Gastrocnemius medialis (tissue), 4 donors: ENCODE results near the gene COPS8. TPM values are rescaled to one million over a fixed set of nuclear protein-coding genes. Genes with fewer than 3 reads are reported as not detected.

Source experiments
- ATAC-seq, 2 donors: fragments of 150-250 bp; one replicate each; pipeline ENCODE4 v1.9.1; 2016
- DNase-seq, 2 donors: peaks; one replicate each; pipeline ENCODE4 v3.0.0-alpha.2; 2019
- H3K27ac ChIP-seq, 4 donors: fragments of 200-600 bp; sonication (generic); 1 replicate in 1 of 4; 2 replicates in 3 of 4; pipeline ENCODE4 v1.5.1; 2016 to 2018; ENCODE audit warnings: mild to moderate bottlenecking in 2 of 4, moderate library complexity in 1 of 4
- H3K27me3 ChIP-seq, 3 donors: fragments of 200-600 bp; sonication (generic) in 2 of 3; 1 replicate in 1 of 3; 2 replicates in 2 of 3; pipeline versions ENCODE4 v1.5.1 to v1.6.0; 2016 to 2019; ENCODE audit warnings: mild to moderate bottlenecking in 1 of 3, moderate library complexity in 1 of 3
- H3K36me3 ChIP-seq, 2 donors: fragments of 200-600 bp; sonication (generic) in 1 of 2; one replicate each; pipeline ENCODE4 v1.5.1; 2017 to 2018
- H3K4me1 ChIP-seq, 2 donors: fragments of 200-600 bp; sonication (generic) in 1 of 2; one replicate each; pipeline ENCODE4 v1.5.1; 2016 to 2017; ENCODE audit warnings: mild to moderate bottlenecking in 2 of 2
- H3K4me3 ChIP-seq, 4 donors: fragments of 200-600 bp; sonication (generic) in 3 of 4; 1 replicate in 1 of 4; 2 replicates in 3 of 4; pipeline ENCODE4 v1.5.1; 2016 to 2019; ENCODE audit warnings: mild to moderate bottlenecking in 2 of 4
- H3K9me3 ChIP-seq, 3 donors: fragments of 200-600 bp; sonication (generic) in 2 of 3; 1 replicate in 1 of 3; 2 replicates in 2 of 3; pipeline ENCODE4 v1.5.1; 2016 to 2019
- POLR2A ChIP-seq, 2 donors: fragments of 450-650 bp; IDR thresholded peaks; one replicate each; pipeline ENCODE4 v1.6.1; 2017; ENCODE audit warnings: antibody characterized with exemption in 2 of 2, mild to moderate bottlenecking in 2 of 2, moderate library complexity in 2 of 2
- in situ Hi-C, 4 donors: fragments of 200-750 bp; cut with MboI; loops; one replicate each; pipeline versions ENCODE4 v1.15.0 to v1.8.0; 2017; ENCODE audit warnings: low sequenced_read_pairs in 4 of 4
- intact Hi-C: fragments of 100-400 bp; cut with DNase I; formaldehyde crosslinking; loops from one replicate; pipeline ENCODE4 v1.15.1; 2023; ENCODE audit warnings: low total_unique reads
- total RNA-seq, 4 donors: library from RNA; depleted of rRNA; stranded (reverse); fragments of >200 nt; gene quantifications; one replicate each; pipeline versions ENCODE4 v1.1.0 to v1.2.3, GENCODE V29; 2016
- TF ChIP-seq, protein P1 (sequence below), 5 experiments: fragments of 450-650 bp in 3 of 5; fragments of 200-600 bp in 2 of 5; sonication (generic) in 2 of 5; IDR thresholded peaks in 4 of 5; conservative IDR thresholded peaks in 1 of 5; 1 replicate in 4 of 5; 2 replicates in 1 of 5; pipeline ENCODE4 v1.5.1; 2016 to 2019; ENCODE audit warnings: antibody characterized with exemption in 5 of 5, mild to moderate bottlenecking in 3 of 5, moderate library complexity in 3 of 5

The COPS8 gene
- total RNA-seq, 4 donors from 2014 or later: 353 to 709 (median 642) TPM

GRCh38 chr2:237053066-237053465 is 32.6 kb upstream of the COPS8 start:
- Histone ChIP-seq H3K9me3 (peaks cover 0 to 2% (median 0%) of the 10 kb centered on the region in 3 donors), H3K4me3 (no peak overlapping the region), H3K27me3 (no peaks in the 10 kb centered on the region), H3K36me3 (no peaks in the 10 kb centered on the region), H3K4me1 (no peaks in the 10 kb centered on the region), H3K27ac (no peak overlapping the region)
- TF ChIP-seq, protein P1, sequence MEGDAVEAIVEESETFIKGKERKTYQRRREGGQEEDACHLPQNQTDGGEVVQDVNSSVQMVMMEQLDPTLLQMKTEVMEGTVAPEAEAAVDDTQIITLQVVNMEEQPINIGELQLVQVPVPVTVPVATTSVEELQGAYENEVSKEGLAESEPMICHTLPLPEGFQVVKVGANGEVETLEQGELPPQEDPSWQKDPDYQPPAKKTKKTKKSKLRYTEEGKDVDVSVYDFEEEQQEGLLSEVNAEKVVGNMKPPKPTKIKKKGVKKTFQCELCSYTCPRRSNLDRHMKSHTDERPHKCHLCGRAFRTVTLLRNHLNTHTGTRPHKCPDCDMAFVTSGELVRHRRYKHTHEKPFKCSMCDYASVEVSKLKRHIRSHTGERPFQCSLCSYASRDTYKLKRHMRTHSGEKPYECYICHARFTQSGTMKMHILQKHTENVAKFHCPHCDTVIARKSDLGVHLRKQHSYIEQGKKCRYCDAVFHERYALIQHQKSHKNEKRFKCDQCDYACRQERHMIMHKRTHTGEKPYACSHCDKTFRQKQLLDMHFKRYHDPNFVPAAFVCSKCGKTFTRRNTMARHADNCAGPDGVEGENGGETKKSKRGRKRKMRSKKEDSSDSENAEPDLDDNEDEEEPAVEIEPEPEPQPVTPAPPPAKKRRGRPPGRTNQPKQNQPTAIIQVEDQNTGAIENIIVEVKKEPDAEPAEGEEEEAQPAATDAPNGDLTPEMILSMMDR (IDR thresholded peaks at IDR 0.05 in 4 of 5, conservative IDR thresholded peaks at IDR 0.05 in 1 of 5): no peak
- TF ChIP-seq POLR2A (IDR thresholded peaks at IDR 0.05): no peak
- no peak for DNase-seq
- no peak for ATAC-seq
- in situ Hi-C loops (loop anchor here (10.0 to 25.0 kb wide), 3 partner anchors 538 to 1291 kb away; no protein-coding TSS in a partner anchor), intact Hi-C loops (no loop called here)

DNA sequence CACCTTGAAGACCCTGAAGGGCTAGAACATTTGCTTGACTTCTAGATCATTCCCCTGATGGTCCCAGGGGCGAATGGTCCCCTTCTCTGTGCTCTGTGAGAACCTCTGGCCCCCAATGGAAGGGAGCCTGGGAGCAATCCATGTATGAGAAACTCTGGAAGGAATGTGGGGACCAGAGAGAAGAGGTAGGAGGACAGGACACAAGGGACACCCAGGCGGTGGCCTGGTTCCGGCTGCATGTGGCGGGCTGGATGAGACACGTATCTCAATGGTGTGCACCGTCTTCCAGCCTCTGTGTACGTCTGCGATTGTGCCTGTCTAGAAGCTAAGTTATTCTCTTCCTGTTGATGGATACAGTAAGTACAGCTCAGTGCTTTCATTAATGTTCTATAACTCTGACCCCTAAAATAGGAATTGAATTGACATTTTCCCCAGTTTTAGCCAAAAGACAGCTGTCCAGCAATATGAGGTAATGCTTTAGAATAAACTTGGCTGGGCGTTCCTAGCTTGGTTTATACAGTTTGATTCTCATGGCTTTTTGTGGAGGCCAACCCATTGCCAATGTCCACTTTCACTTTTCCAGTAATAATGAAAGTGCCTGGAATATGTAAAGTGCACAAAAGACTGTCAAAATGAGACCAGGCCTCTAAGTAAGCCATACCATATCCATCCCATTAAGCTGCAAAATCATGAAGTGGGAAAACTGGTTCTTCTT is 30.1 kb upstream of the COPS8 start:
- Histone ChIP-seq H3K27ac (no peak overlapping the region), H3K4me1 (peaks cover 0 to 1% of the 10 kb centered on the region in 2 donors), H3K27me3 (no peaks in the 10 kb centered on the region), H3K4me3 (no peak overlapping the region), H3K36me3 (no peaks in the 10 kb centered on the region), H3K9me3 (no peaks in the 10 kb centered on the region)
- in situ Hi-C loops: loop anchor here (10.0 to 25.0 kb wide), 3 partner anchors 541 to 1293 kb away; no protein-coding TSS in a partner anchor
- ATAC-seq (no peak), DNase-seq (no peak)
- intact Hi-C loops: no loop called here
- TF ChIP-seq POLR2A (IDR thresholded peaks at IDR 0.05): no peak
- TF ChIP-seq, protein P1 (IDR thresholded peaks at IDR 0.05 in 4 of 5, conservative IDR thresholded peaks at IDR 0.05 in 1 of 5): no peak

DNA sequence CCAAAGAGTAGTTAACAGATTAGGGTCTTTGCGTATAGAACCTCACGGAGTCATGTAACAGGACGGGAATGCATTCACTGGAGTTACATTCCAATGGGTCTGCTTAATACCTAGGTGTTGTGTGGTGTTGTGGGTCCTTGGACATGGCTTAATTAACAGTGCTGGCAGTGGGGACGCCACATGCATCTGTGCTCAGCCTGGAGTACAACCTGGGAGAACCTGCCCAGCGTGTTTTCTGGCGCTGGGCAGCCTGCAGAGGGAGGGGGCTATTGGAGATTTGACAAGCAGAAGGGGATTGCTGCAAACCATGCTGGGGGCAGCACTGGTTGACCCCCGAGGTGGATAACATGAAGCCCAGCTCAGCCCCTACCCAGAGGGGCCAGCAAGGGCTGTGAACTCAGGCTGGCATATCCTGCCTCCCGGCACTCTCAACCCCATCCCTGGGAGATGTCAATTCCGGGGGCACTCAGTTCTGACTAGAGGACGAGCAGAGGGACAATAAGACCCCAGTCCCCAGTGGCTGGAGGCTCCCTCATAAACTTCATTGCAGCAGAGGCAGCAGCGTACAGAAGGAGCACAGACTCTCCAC is 29.3 kb upstream of the COPS8 start:
- ATAC-seq: no peak
- DNase-seq: no peak
- in situ Hi-C loops (loop anchor here (10.0 to 25.0 kb wide), 3 partner anchors 542 to 1294 kb away; no protein-coding TSS in a partner anchor), intact Hi-C loops (no loop called here)
- Histone ChIP-seq H3K27ac (no peak overlapping the region), H3K27me3 (no peaks in the 10 kb centered on the region), H3K36me3 (no peaks in the 10 kb centered on the region), H3K9me3 (no peaks in the 10 kb centered on the region), H3K4me1 (peaks cover 0 to 2% of the 10 kb centered on the region in 2 donors), H3K4me3 (no peak overlapping the region)
- TF ChIP-seq POLR2A (IDR thresholded peaks at IDR 0.05): no peak
- TF ChIP-seq, protein P1 (IDR thresholded peaks at IDR 0.05 in 4 of 5, conservative IDR thresholded peaks at IDR 0.05 in 1 of 5): no peak

GRCh38 chr2:237057107-237057506 is 28.6 kb upstream of the COPS8 start:
- H3K4me1 ChIP-seq: peaks cover 0 to 2% of the 10 kb centered on the region in 2 donors
- TF ChIP-seq, protein P1 (IDR thresholded peaks at IDR 0.05 in 4 of 5, conservative IDR thresholded peaks at IDR 0.05 in 1 of 5): no peak
- no peak for TF ChIP-seq POLR2A (IDR thresholded peaks at IDR 0.05)
- ATAC-seq: no peak
- no peaks in the 10 kb centered on the region for H3K36me3 ChIP-seq
- no peak for DNase-seq
- intact Hi-C loops (no loop called here), in situ Hi-C loops (loop anchor here (10.0 to 25.0 kb wide), 3 partner anchors 542 to 1295 kb away; no protein-coding TSS in a partner anchor)
- no peak overlapping the region for H3K27ac ChIP-seq
- no peaks in the 10 kb centered on the region for H3K27me3 ChIP-seq
- H3K9me3 ChIP-seq: no peaks in the 10 kb centered on the region
- no peak overlapping the region for H3K4me3 ChIP-seq
